Measurements from ENCODE around the gene ADGRD1.

The ADGRD1 gene

DNA sequence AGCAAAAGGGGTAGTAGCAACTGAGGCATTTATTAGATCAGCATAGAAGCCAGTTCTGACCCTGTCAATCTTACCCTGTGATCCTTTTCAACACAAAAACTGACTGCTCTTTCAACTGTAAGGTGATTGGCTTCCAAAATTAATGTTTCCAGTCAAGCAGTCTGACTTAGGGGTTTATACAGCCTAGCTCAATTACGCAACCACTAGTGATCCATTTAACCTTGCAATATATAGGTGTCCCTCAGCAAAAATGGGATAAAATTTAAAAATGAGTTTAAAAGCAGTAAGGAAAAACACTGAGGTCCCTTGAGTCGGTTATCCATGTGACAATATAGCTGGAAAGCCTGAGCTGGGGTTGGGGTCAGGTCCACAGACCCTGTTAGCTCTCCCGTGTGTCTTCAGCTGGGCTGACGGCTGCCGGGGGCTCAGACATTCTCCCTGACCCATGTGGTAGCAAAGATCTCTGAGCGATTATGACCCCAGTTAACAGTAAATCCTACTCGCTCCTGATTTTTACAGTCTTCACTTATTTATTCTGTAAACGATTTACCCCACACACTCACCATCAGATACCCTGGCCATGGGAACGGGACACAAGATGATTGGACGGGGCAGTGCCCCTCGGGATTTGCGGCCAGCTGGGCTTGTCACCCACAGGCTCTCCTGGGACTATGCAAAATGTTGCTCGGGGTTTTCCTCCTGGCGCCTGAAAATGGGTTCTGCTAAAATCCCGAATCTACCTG is 16.6 kb downstream of the ADGRD1 start:
- TF ChIP-seq, protein P1, sequence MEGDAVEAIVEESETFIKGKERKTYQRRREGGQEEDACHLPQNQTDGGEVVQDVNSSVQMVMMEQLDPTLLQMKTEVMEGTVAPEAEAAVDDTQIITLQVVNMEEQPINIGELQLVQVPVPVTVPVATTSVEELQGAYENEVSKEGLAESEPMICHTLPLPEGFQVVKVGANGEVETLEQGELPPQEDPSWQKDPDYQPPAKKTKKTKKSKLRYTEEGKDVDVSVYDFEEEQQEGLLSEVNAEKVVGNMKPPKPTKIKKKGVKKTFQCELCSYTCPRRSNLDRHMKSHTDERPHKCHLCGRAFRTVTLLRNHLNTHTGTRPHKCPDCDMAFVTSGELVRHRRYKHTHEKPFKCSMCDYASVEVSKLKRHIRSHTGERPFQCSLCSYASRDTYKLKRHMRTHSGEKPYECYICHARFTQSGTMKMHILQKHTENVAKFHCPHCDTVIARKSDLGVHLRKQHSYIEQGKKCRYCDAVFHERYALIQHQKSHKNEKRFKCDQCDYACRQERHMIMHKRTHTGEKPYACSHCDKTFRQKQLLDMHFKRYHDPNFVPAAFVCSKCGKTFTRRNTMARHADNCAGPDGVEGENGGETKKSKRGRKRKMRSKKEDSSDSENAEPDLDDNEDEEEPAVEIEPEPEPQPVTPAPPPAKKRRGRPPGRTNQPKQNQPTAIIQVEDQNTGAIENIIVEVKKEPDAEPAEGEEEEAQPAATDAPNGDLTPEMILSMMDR (IDR thresholded peaks at IDR 0.05; ENCODE audit: low read length, missing control alignments): no peak
- no peak overlapping the region for H3K4me3 ChIP-seq (replicated peaks; ENCODE audit: low read depth, low read length)
- DNase-seq (ENCODE audit: low read depth): no peak

DNA sequence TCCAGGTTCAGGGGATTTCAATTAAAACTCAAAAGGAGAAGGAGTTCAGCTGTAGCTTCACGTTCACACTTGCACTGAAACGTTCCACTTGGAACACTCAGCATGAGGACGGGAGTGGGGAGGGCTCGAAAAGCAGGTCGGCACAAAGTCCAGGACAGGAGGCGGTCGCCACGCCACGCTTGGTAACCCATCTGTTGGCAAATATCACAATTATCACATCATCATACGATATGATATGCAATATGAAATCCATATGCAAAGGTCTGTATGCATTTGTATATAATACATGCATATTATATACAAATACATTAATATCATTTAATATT is 17.2 kb downstream of the ADGRD1 start:
- no peak overlapping the region for H3K4me3 ChIP-seq (replicated peaks; ENCODE audit: low read depth, low read length)
- no peak for DNase-seq (ENCODE audit: low read depth)
- TF ChIP-seq, protein P1 (IDR thresholded peaks at IDR 0.05; ENCODE audit: low read length, missing control alignments): no peak

DNA sequence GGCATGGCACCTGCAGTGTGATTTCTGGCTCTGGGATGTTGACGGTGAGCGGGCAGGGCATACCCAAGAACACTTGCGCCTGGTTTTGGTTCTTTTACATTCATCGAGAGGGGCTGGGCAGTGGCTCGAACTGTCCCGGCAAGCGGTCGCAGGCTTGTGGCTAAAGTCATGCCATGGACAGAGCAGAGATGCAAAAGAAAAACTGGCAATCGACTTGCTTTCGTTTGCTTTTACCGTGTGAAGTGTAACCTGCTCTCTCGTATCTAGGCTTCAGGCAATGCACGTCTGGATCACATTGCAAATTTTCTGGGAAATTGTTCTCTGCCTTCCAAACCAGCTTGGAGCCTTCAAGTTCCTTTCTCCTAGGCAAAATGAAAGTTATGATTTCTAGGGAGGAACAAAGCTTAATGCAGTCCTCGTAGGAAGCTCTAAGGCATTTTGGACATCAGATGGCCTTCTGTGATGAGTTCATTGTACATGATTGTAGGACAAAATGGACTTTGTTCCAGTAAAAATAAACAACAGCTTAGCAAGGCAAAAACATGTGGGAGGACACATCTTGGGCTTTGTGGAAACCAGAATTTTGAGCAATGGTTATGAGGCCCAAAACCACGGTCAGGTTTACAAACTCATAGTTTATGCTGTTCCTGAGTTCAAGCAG is 18.3 kb downstream of the ADGRD1 start:
- H3K4me3 ChIP-seq (replicated peaks; ENCODE audit: low read depth, low read length): no peak overlapping the region
- no peak for DNase-seq (ENCODE audit: low read depth)

DNA sequence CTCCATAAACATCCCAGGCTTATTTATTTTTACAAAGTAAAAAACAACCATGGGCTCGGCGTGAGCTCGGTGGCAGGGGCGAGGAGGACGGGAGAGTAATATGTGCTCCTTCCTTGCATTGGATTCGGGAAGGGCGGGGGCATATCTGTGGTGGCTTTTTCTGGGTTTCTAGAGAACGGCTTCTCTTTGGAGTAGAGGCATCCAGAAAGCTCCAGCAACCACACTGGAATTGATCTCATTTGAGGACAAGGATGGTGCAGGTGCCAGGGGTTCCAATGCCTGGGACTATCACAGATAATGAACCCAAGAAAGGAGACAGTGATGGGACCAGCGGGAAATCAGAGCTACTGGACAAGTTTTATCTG is 18.9 kb downstream of the ADGRD1 start:
- TF ChIP-seq, protein P1 (IDR thresholded peaks at IDR 0.05; ENCODE audit: low read length, missing control alignments): no peak
- no peak for DNase-seq (ENCODE audit: low read depth)

More for the DNA sequence above, 18.3 kb downstream of the ADGRD1 start:
- TF ChIP-seq, protein P1 (IDR thresholded peaks at IDR 0.05; ENCODE audit: low read length, missing control alignments): no peak

DNA sequence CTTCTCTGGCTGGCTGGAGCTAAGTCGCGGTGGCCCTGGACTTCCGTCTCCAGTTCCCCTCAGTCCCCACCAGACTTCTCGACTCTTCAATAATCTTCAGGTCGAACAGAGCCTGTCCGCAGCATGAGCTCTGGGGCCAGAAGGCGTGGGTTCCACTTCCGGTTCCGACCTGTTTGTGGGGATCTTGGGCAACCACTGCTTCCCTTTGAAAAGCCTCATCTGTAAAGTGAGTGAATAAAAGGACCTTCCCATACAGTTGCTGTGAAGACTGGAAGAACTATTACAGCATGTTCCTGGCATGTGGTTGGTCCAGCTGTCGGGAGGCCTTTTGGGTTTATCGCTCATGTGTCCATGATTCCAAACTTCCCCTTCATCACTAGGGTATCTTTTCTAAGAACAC is 19.4 kb downstream of the ADGRD1 start:
- DNase-seq (ENCODE audit: low read depth): no peak

More for the DNA sequence above, 18.9 kb downstream of the ADGRD1 start:
- H3K4me3 ChIP-seq (replicated peaks; ENCODE audit: low read depth, low read length): no peak overlapping the region

DNA sequence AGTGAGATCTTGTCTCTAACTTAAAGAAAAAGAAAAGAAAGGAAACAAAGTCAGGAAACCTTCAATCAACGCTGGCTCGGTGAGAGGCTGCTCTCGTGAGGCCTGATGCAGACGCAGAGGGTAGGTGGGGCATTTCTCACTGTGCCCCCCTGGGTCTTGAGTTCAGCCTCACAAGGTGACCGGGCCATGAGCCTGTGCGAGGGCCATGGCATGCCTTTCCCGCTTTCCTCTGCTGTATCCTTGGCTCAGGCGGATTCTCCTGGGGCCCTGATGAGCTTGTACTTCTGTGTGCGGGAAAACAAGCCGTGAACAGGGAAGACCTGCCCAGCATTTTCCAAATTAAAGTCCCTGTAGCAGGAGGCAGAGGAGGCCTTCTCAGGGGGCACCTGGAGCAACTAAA is 20.2 kb downstream of the ADGRD1 start:
- DNase-seq (ENCODE audit: low read depth): no peak
- H3K4me3 ChIP-seq (replicated peaks; ENCODE audit: low read depth, low read length): no peak overlapping the region
- TF ChIP-seq, protein P1 (IDR thresholded peaks at IDR 0.05; ENCODE audit: low read length, missing control alignments): no peak

More for the DNA sequence above, 19.4 kb downstream of the ADGRD1 start:
- no peak overlapping the region for H3K4me3 ChIP-seq (replicated peaks; ENCODE audit: low read depth, low read length)
- TF ChIP-seq, protein P1 (IDR thresholded peaks at IDR 0.05; ENCODE audit: low read length, missing control alignments): no peak

All from fibroblast of pulmonary artery (primary cell).